Measurements from ENCODE around the gene KIF27.
A peak's percentile ranks its signal among the peaks of the same experiment; 100 is the strongest.
"Not testable (repeated sequence)": the region's sequence is repeated elsewhere in the genome, so short reads cannot be mapped to it uniquely, and the experiment has no call there.

Gene KIF27

GRCh38 chr9:83920927-83921707 is at the start of gene KIF27:
KIF27 (minus strand) TSS chr9:83921432; CDS start chr9:83915591, 5,841 bp downstream.
- peak; percentile 96 to 98 for DNase-seq (ENCODE audit: low read depth in 2 of 2)

- DNase-seq (ENCODE audit: low read depth in 2 of 2), result no peak
Measured at GRCh38 chr9:83969602-83970001, 48.4 kb upstream of the KIF27 start.

- no peak for DNase-seq (ENCODE audit: low read depth in 2 of 2)
Measured at GRCh38 chr9:83967073-83967472, 45.8 kb upstream of the KIF27 start.

- DNase-seq (ENCODE audit: low read depth in 2 of 2), result no peak
Measured at GRCh38 chr9:83966209-83966582, 45.0 kb upstream of the KIF27 start.

GRCh38 chr9:83965350-83966208 is 44.3 kb upstream of the KIF27 start:
- no peak for DNase-seq (ENCODE audit: low read depth in 2 of 2)

- no peak for DNase-seq (ENCODE audit: low read depth in 2 of 2)
Measured at GRCh38 chr9:83964973-83965349, 43.7 kb upstream of the KIF27 start.

GRCh38 chr9:83962165-83962564 is 40.9 kb upstream of the KIF27 start:
- no peak for DNase-seq (ENCODE audit: low read depth in 2 of 2)

- DNase-seq (ENCODE audit: low read depth in 2 of 2), result no peak
Measured at GRCh38 chr9:83960991-83961390, 39.8 kb upstream of the KIF27 start.

- no peak for DNase-seq (ENCODE audit: low read depth in 2 of 2)
Measured at GRCh38 chr9:83959061-83959460, 37.8 kb upstream of the KIF27 start.

GRCh38 chr9:83957248-83957513 is 35.9 kb upstream of the KIF27 start:
- DNase-seq (ENCODE audit: low read depth in 2 of 2), result no peak

GRCh38 chr9:83956436-83957247 is 35.4 kb upstream of the KIF27 start:
- peak in 1 of 2 donors; percentile 54 for DNase-seq (ENCODE audit: low read depth in 2 of 2)

GRCh38 chr9:83956086-83956435 is 34.8 kb upstream of the KIF27 start:
- DNase-seq (ENCODE audit: low read depth in 2 of 2), result no peak

- DNase-seq (ENCODE audit: low read depth in 2 of 2), result not testable (repeated sequence)
Measured at GRCh38 chr9:83948096-83948495, 26.9 kb upstream of the KIF27 start.

- DNase-seq (ENCODE audit: low read depth in 2 of 2), result no peak
Measured at GRCh38 chr9:83940590-83941303, 19.5 kb upstream of the KIF27 start.

GRCh38 chr9:83937861-83938455 is 16.7 kb upstream of the KIF27 start:
- DNase-seq (ENCODE audit: low read depth in 2 of 2), result peak in 1 of 2 donors; percentile 21

- no peak for DNase-seq (ENCODE audit: low read depth in 2 of 2)
Measured at GRCh38 chr9:83936523-83936922, 15.3 kb upstream of the KIF27 start.

- no peak for DNase-seq (ENCODE audit: low read depth in 2 of 2)
Measured at GRCh38 chr9:83935276-83935935, 14.2 kb upstream of the KIF27 start.

GRCh38 chr9:83934569-83935275 is 13.5 kb upstream of the KIF27 start:
- DNase-seq (ENCODE audit: low read depth in 2 of 2), result no peak

GRCh38 chr9:83933790-83934189 is 12.6 kb upstream of the KIF27 start:
- no peak for DNase-seq (ENCODE audit: low read depth in 2 of 2)

- DNase-seq (ENCODE audit: low read depth in 2 of 2), result no peak
Measured at GRCh38 chr9:83932851-83933250, 11.6 kb upstream of the KIF27 start.

All from activated CD4-positive, alpha-beta T cell treated with anti-CD3 and anti-CD28 coated beads for 24 hours (primary cell).